ENCODE data around the gene SLCO3A1.

- TF ChIP-seq CTCF (conservative IDR thresholded peaks at IDR 0.05), result peak; percentile 84
- TF ChIP-seq EZH2 (IDR thresholded peaks at IDR 0.05; ENCODE audit: low read depth), result no peak
Measured at GRCh38 chr15:92091155-92091734, 237.7 kb downstream of the SLCO3A1 start.

All from PC-9 (cell line).